Activated T-helper 1 cell treated with anti-CD3 and anti-CD28 coated beads, Interleukin-12 subunit alpha, Interleukin-12 subunit beta, Interleukin-2, Interleukin-4 antibody, amounts not matched to agents 30 ng/mL and 10 ng/mL and 1 ng/mL, durations not matched to agents 14 hours and 24 hours and 36 hours (primary cell): Measurements from ENCODE around the gene MEGF9. TPM values are rescaled to one million over a fixed set of nuclear protein-coding genes. Genes with fewer than 3 reads are reported as not detected.
A peak's percentile ranks its signal among the peaks of the same experiment; 100 is the strongest.
"Not testable (repeated sequence)": the region's sequence is repeated elsewhere in the genome, so short reads cannot be mapped to it uniquely, and the experiment has no call there.

Experiments
- DNase-seq: peaks from one replicate; pipeline ENCODE4 v3.0.0; 2021; ENCODE audit warnings: low spot score
- H3K27ac Mint-ChIP-seq: one replicate; pipeline ENCODE4 v1.8.0; 2021; ENCODE audit warnings: mild to moderate bottlenecking, mixed read lengths
- H3K27me3 Mint-ChIP-seq: one replicate; pipeline ENCODE4 v1.8.0; 2022; ENCODE audit warnings: mild to moderate bottlenecking, moderate library complexity, mixed read lengths; ENCODE audit not compliant: insufficient read depth
- H3K36me3 Mint-ChIP-seq: one replicate; pipeline ENCODE4 v1.8.0; 2021; ENCODE audit warnings: low read depth, mixed read lengths
- H3K4me1 Mint-ChIP-seq: one replicate; pipeline ENCODE4 v1.8.0; 2021; ENCODE audit warnings: low read depth, mixed read lengths
- H3K4me3 Mint-ChIP-seq: one replicate; pipeline ENCODE4 v1.8.0; 2021; ENCODE audit warnings: mild to moderate bottlenecking, moderate library complexity, mixed read lengths
- H3K9me3 Mint-ChIP-seq: one replicate; pipeline ENCODE4 v1.8.0; 2021; ENCODE audit warnings: mixed read lengths
- intact Hi-C: fragments of 100-400 bp; cut with micrococcal nuclease; formaldehyde crosslinking; loops from one replicate; pipeline ENCODE4 v1.15.1; 2024
- total RNA-seq: library from RNA; stranded (reverse); gene quantifications from 2 replicates; pipeline ENCODE4 v1.2.3, GENCODE V29; 2022

Gene MEGF9
- total RNA-seq, 1 donor from 2014 or later: 5.4 TPM

DNA sequence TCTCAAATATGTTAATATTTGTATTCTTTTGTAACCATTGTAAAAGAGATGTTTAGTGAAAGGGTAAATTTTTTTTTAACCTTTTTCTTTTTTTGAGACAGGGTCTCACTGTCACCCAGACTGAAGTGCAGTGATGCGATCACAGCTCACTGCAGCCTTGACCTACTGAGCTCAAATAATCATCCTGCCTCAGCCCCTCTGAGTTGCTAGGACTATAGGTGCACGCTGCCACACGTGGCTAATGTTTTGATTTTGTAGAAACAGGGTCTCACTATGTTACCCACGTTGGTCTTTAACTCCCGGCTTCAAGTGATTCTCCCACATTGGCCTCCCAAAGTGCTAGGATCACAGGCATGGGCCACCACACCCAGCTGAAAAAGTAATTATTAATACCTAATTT, 76.4 kb downstream of the MEGF9 start:
- Mint-ChIP-seq H3K27me3 (peaks cover 2% of the 10 kb centered on the region), H3K27ac (no peak overlapping the region), H3K4me3 (no peak overlapping the region), H3K4me1 (no peaks in the 10 kb centered on the region), H3K36me3 (peaks cover 5% of the 10 kb centered on the region), H3K9me3 (peaks cover 22% of the 10 kb centered on the region)
- intact Hi-C loops: no loop called here
- DNase-seq: no peak

DNA sequence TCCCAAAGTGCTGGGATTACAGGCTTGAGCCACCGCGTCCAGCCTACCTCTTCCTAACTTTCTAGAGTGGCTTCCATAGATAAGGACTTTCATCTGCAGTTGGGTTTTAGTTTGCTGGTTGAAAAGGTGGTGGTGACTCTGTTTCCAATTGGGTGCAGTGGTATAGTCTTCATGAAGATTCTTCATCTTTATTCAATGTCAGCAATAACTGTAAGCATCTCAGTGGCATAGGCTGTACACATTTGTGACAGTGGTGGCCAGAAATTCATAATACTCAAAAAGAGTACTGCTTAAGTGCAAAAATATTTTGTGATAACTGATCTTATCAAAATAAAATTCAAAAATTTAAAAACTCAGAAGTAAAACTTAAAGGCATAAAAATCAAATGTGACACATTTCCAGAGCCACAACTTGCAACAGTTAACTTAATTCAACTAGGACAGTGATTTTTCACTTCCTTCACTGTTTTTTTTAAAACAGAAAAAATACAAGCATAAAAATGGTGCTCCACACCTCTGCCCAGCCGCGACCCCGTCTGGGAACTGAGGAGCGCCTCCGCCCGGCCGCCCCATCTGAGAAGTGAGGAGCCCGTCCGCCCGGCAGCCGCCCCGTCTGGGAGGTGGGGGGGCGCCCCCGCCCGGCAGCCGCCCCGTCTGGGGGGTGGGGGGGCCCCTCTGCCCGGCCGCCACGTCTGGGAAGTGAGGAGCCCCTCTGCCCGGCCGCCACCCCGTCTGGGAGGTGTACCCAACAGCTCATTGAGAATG, 77.9 kb downstream of the MEGF9 start:
- intact Hi-C loops: no loop called here
- Mint-ChIP-seq H3K4me3 (no peak overlapping the region), H3K4me1 (no peaks in the 10 kb centered on the region), H3K36me3 (peaks cover 3% of the 10 kb centered on the region), H3K9me3 (peaks cover 22% of the 10 kb centered on the region), H3K27ac (no peak overlapping the region), H3K27me3 (peaks cover 3% of the 10 kb centered on the region)
- DNase-seq: no peak

DNA sequence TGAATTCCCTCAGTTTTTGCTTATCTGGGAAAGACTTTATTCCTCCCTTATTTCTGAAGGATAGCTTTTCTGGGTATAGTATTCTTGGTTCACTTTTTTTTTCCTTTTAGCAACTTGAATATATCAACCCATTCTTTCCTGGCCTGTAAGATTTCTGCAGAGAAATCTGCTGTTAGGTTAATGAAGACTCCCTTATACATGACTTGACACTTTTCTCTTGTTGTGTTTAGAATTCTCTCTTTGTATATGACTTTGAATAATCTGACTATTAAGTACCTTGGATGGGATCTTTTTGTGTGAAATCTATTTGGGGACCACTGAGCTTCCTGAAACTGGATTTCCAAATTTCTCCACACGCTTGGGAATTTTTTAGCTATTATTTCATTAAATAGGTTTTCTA, 79.3 kb downstream of the MEGF9 start:
- intact Hi-C loops: no loop called here
- no peak overlapping the region for H3K4me3 Mint-ChIP-seq
- no peaks in the 10 kb centered on the region for H3K4me1 Mint-ChIP-seq
- no peak for DNase-seq
- no peak overlapping the region for H3K27ac Mint-ChIP-seq
- H3K27me3 Mint-ChIP-seq: peaks cover 3% of the 10 kb centered on the region
- peaks cover 22% of the 10 kb centered on the region for H3K9me3 Mint-ChIP-seq
- H3K36me3 Mint-ChIP-seq: peaks cover 2% of the 10 kb centered on the region

DNA sequence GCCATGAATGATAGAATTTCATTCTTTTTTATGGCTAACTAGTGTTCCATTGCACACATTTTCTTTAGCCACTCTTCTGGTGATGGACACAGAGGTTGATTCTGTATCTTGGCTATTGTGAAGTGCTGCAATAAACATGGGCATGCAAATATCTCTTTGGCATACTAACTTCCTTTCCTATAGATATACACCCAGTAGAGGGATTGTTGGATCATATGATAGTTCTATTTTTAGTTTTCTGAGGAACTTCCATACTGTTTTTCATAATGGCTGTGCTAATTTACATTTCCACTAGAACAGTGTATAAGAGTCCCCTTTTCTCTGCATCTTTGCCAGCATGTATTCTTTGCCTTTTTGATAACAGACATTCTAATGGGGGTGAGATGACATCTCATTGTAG, 83.9 kb downstream of the MEGF9 start:
- H3K36me3 Mint-ChIP-seq: no peaks in the 10 kb centered on the region
- peaks cover under 1% of the 10 kb centered on the region for H3K4me1 Mint-ChIP-seq
- H3K27ac Mint-ChIP-seq: no peak overlapping the region
- peaks cover 2% of the 10 kb centered on the region for H3K27me3 Mint-ChIP-seq
- intact Hi-C loops: no loop called here
- H3K4me3 Mint-ChIP-seq: no peak overlapping the region
- H3K9me3 Mint-ChIP-seq: peaks cover 12% of the 10 kb centered on the region
- DNase-seq: no peak

DNA sequence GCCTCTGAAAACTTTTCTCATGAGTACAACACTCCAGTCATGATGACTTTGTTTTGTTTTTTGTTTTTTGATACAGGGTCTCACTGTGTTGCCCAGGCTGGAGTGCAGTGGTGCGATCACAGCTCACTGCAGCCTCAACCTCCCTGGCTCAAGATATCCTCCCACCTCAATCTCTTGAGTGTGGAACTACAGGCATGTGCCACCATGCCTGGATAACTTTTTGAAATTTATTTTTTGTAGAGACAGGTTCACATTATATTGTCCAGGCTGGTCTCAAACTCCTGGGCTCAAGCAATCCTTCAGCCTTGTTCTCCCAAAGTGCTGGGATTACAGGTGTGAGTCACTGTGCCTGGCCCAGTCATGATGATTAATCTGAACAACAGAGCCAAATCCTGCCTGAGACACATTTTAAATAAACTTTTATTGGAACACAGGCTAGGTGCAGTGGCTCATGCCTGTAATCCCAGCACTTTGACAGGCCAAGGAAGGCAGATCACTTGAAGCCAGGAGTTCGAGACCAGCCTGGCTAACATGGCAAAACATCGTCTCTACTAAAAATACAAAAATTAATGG, 85.3 kb downstream of the MEGF9 start:
- H3K4me1 Mint-ChIP-seq, intact Hi-C loops, H3K27me3 Mint-ChIP-seq, H3K9me3 Mint-ChIP-seq, H3K4me3 Mint-ChIP-seq, H3K36me3 Mint-ChIP-seq, H3K27ac Mint-ChIP-seq, DNase-seq: not testable (repeated sequence)

DNA sequence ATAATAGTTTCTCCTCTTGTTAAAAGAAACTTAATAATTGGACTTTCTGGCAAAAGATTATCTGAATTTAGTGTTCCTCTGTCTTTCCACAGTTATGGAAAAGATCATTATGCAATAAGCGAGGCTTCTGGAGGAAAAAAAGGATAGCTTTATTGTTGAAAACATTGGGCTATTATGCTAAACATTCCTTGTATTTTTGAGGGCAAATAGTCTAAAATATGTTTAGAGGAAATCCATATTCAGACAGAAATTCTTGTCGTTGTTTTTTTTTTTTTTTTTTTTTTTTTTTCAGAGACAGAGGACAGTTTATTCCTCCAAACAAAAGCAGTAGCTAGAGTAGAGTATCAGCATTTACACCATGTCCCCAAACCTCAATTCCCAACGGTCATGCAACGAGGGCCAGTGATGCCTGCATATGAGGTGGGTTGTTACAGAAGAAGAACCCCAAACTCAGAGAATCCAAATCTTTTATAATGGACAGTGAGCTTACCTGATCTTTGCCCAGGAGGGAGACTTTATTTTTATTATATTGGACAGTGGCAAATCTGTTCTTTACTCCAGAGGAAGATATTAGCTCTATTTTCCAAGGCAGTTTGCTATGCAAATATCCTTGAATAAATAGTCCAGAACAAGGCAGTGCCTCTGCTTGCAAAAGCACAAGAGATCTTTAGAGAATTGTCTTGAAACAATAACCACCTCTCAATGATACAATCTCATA, 85.9 kb downstream of the MEGF9 start:
- Mint-ChIP-seq H3K9me3 (no peaks in the 10 kb centered on the region), H3K36me3 (no peaks in the 10 kb centered on the region), H3K27me3 (peaks cover 2% of the 10 kb centered on the region), H3K27ac (no peak overlapping the region), H3K4me3 (no peak overlapping the region), H3K4me1 (peaks cover 5% of the 10 kb centered on the region)
- intact Hi-C loops: no loop called here
- DNase-seq: no peak

DNA sequence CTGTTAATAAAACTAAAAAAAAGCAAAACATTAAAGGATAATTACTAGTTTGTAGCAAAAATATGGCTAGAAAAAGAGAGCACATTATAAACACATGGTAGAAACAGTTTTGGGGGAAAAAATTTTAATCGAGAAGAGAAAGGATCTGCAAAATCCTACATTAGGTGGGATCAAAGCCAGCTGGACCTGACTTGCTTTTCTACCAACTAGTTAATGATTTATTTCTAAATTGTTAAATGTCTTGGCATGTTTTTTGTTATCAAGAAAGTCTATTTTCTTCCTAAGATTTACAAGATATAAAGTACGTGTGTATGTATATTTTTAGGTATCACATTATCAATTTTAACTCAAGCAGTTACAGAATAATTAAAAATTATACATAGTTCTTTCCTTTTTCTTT, 87.2 kb downstream of the MEGF9 start:
- peaks cover 1% of the 10 kb centered on the region for H3K36me3 Mint-ChIP-seq
- peaks cover 5% of the 10 kb centered on the region for H3K4me1 Mint-ChIP-seq
- H3K27ac Mint-ChIP-seq: no peak overlapping the region
- H3K4me3 Mint-ChIP-seq: no peak overlapping the region
- no peak for DNase-seq
- intact Hi-C loops: no loop called here
- H3K9me3 Mint-ChIP-seq: no peaks in the 10 kb centered on the region
- H3K27me3 Mint-ChIP-seq: no peaks in the 10 kb centered on the region

DNA sequence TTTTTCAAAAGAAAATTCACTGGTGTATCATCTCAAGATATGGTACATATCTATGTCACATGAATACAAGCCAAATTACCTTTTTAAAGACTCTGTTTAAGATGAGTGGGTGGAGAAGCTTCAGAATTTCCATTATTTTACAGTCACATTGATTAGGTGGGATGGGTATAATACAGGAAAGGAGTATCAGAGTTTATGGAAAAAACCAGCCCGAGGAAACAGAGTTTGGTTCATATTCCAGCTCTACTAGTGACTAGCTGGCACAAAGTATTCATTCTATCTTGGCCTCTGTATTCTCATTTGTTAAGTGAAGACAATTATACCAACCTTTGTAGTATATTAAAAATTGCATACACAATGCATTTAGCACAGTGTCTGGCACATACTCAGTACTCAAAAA, 87.8 kb downstream of the MEGF9 start:
- Mint-ChIP-seq H3K4me3 (no peak overlapping the region), H3K36me3 (peaks cover 1% of the 10 kb centered on the region), H3K27me3 (no peaks in the 10 kb centered on the region), H3K27ac (no peak overlapping the region), H3K4me1 (peaks cover 5% of the 10 kb centered on the region), H3K9me3 (no peaks in the 10 kb centered on the region)
- intact Hi-C loops: no loop called here
- DNase-seq: no peak

DNA sequence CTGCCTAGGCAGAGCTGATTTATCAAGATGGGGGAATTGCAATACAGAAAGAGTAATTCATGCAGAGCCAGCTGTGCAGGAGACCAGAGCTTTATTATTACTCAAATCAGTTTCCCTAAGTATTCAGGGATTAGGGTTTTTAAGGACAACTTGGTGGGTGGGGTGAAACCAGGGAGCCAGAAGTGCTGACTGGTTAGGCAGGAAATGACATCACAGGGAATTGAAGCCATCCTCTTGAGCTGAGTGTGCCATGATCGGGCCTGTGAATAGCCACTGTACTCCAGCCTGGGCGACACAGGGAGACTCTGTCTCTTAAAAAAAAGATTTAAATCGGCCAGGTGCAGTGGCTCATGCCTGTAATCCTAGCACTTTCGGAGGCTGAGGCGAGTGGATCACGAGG, 89.0 kb downstream of the MEGF9 start:
- Mint-ChIP-seq H3K36me3 (peaks cover 4% of the 10 kb centered on the region), H3K9me3 (no peaks in the 10 kb centered on the region), H3K27ac (no peak overlapping the region), H3K4me1 (peaks cover 5% of the 10 kb centered on the region), H3K4me3 (no peak overlapping the region), H3K27me3 (no peaks in the 10 kb centered on the region)
- intact Hi-C loops: no loop called here
- no peak for DNase-seq

DNA sequence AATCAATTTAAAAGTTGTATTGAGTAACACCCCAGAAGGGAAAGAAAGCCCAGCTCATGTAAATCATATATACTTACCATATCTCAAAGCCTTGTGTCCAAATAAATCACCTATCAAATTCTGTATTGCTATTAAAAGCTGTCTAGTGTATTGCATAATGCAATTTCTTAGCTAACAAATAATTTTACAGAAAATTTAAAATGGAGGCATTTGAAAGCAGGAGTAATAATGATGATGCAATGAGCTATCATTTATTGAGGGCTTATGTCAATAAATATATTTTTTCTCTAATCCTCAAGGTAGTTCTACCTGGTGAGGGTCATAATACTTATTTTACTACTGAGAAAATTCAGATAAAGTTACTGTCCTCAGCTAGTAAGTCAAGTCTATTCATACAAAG, 91.5 kb downstream of the MEGF9 start:
- Mint-ChIP-seq H3K4me3 (no peak overlapping the region), H3K4me1 (peaks cover 5% of the 10 kb centered on the region), H3K27me3 (no peaks in the 10 kb centered on the region), H3K27ac (no peak overlapping the region), H3K36me3 (peaks cover 4% of the 10 kb centered on the region), H3K9me3 (no peaks in the 10 kb centered on the region)
- intact Hi-C loops: no loop called here
- no peak for DNase-seq

DNA sequence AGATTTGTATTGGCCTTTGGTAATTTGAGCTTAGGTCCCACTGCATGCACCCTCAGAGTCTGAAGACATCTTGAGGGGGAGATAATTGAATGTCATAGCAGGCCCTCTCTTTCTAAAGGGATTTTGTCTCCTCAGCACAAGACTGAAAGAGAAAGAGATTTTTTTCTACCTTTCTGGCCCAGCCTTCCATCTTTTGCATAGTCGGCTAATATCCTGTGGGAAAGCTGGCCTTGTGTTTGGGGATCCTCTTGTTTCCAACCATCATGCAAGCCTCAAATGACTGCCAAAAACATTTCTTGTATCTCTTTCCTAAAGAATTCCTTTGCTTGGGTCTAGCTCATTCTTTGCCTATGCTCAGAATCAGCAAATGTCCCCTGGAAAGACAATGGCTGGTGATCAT, 92.3 kb downstream of the MEGF9 start:
- Mint-ChIP-seq H3K27me3 (no peaks in the 10 kb centered on the region), H3K36me3 (peaks cover 4% of the 10 kb centered on the region), H3K27ac (no peak overlapping the region), H3K4me3 (no peak overlapping the region), H3K9me3 (no peaks in the 10 kb centered on the region), H3K4me1 (peaks cover 5% of the 10 kb centered on the region)
- intact Hi-C loops: no loop called here
- no peak for DNase-seq

DNA sequence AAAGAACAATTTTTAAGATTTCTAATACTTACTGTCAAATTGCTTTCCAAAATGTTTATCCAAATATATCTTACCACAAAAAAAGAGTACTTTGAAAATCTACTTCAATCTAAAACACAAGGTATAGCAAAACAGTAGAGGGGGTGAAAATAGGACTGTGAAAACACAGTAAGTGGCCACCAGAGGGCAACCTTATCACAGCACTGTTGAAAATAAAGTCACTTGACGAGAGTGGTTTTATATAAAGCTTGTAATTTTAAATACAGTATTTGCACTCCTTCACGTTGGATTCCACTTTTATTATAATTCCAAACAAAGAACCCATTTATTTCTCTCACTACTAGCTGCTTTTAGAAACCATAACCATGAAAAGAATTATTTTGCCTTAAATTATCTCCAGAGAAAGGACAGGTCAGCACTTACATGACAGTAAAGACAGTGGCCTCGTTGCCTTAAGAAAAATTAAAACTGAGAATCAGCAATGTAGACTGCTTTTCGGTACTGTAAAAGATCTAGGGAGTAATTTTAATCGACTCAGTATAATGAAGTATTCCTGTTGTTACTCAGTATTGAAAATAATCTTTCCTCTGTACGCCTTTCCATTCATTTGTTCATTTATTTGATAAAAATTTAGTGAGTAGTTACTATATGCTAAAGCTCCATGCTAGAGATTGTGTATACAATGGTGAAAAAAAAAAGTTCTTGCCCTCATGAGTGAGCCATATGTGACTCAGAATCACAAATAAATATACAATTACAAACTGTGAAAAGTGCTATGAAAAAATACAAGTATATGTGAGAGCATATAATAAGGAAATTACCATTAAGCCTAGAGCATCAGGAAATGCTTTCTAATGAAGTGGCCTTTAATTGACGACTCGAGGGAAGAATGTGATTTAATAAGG, 94.3 kb downstream of the MEGF9 start:
- Mint-ChIP-seq H3K27me3 (no peaks in the 10 kb centered on the region), H3K27ac (no peak overlapping the region), H3K4me1 (peaks cover under 1% of the 10 kb centered on the region), H3K4me3 (no peak overlapping the region), H3K9me3 (no peaks in the 10 kb centered on the region), H3K36me3 (peaks cover 4% of the 10 kb centered on the region)
- DNase-seq: peak; percentile 29
- intact Hi-C loops: loop anchor here (1.0 to 5.0 kb wide), 3 partner anchors 77 to 441 kb away; partner anchors contain the start of gene MEGF9
